ENCODE data around the gene PIBF1. TPM values are rescaled to one million over a fixed set of nuclear protein-coding genes. Genes with fewer than 3 reads are reported as not detected.
"Not testable (repeated sequence)": the region's sequence is repeated elsewhere in the genome, so short reads cannot be mapped to it uniquely, and the experiment has no call there.

The PIBF1 gene
- total RNA-seq, 1 experiment from 2014 or later = 18.5 TPM

- no peak for DNase-seq (ENCODE audit: low spot score)
Observed at GRCh38 chr13:72820156-72820897, 38.4 kb downstream of the PIBF1 start.

GRCh38 chr13:72820898-72821279 is 39.0 kb downstream of the PIBF1 start:
- DNase-seq (ENCODE audit: low spot score) = no peak

GRCh38 chr13:72823081-72823480 is 41.1 kb downstream of the PIBF1 start:
- no peak for DNase-seq (ENCODE audit: low spot score)

GRCh38 chr13:72823724-72824123 is 41.8 kb downstream of the PIBF1 start:
- no peak for DNase-seq (ENCODE audit: low spot score)

GRCh38 chr13:72834601-72835000 is 52.7 kb downstream of the PIBF1 start:
- DNase-seq (ENCODE audit: low spot score) = no peak

GRCh38 chr13:72839831-72840426 is 58.0 kb downstream of the PIBF1 start:
- DNase-seq (ENCODE audit: low spot score) = peak; percentile 95

- no peak for DNase-seq (ENCODE audit: low spot score)
Observed at GRCh38 chr13:72842991-72843390, 61.1 kb downstream of the PIBF1 start.

- DNase-seq (ENCODE audit: low spot score) = not testable (repeated sequence)
Observed at GRCh38 chr13:72845148-72845547, 63.2 kb downstream of the PIBF1 start.

GRCh38 chr13:72849571-72849970 is 67.6 kb downstream of the PIBF1 start:
- DNase-seq (ENCODE audit: low spot score) = no peak

GRCh38 chr13:72850959-72851677 is 69.2 kb downstream of the PIBF1 start:
- DNase-seq (ENCODE audit: low spot score) = no peak

GRCh38 chr13:72851678-72852014 is 69.7 kb downstream of the PIBF1 start:
- DNase-seq (ENCODE audit: low spot score) = no peak

GRCh38 chr13:72852207-72852606 is 70.3 kb downstream of the PIBF1 start:
- no peak for DNase-seq (ENCODE audit: low spot score)

GRCh38 chr13:72853000-72853399 is 71.1 kb downstream of the PIBF1 start:
- no peak for DNase-seq (ENCODE audit: low spot score)

- no peak for DNase-seq (ENCODE audit: low spot score)
Observed at GRCh38 chr13:72864142-72865011, 82.4 kb downstream of the PIBF1 start.

- no peak for DNase-seq (ENCODE audit: low spot score)
Observed at GRCh38 chr13:72868229-72868628, 86.3 kb downstream of the PIBF1 start.

GRCh38 chr13:72875233-72875632 is 93.3 kb downstream of the PIBF1 start:
- DNase-seq (ENCODE audit: low spot score) = no peak

GRCh38 chr13:72884101-72884500 is 102.2 kb downstream of the PIBF1 start:
- no peak for DNase-seq (ENCODE audit: low spot score)

- no peak for DNase-seq (ENCODE audit: low spot score)
Observed at GRCh38 chr13:72886272-72887067, 104.5 kb downstream of the PIBF1 start.

GRCh38 chr13:72889495-72889894 is 107.6 kb downstream of the PIBF1 start:
- no peak for DNase-seq (ENCODE audit: low spot score)

GRCh38 chr13:72890546-72890945 is 108.6 kb downstream of the PIBF1 start:
- no peak for DNase-seq (ENCODE audit: low spot score)

GRCh38 chr13:72891423-72891822 is 109.5 kb downstream of the PIBF1 start:
- DNase-seq (ENCODE audit: low spot score) = no peak

Measured in HT-29 (cell line).